HG03175 (cell line): ENCODE data around the gene RET.
A peak's percentile ranks its signal among the peaks of the same experiment; 100 is the strongest.

ENCODE experiments used
- ATAC-seq: cut with Tn5 transposase; IDR thresholded peaks from one replicate; pipeline ENCODE4 v1.9.1; 2021; ENCODE audit warnings: mild to moderate bottlenecking, moderate library complexity; ENCODE audit not compliant: unreplicated experiment

RET gene

DNA sequence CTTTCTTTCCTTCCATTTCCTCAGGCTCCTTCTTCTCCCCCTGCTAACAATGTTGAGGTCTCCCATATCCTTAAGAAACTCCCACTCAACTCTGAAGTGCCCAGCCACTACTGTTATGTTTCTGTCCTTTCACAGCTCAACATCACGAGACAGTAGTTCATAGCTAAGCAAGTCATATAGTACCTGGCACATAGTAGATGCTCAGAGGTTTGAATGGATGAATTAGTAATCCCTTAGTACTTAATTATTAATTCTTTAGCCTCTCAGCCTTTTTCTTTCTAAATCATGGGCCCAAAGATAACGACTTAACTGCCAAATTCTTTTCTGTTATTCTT, 84.0 kb downstream of the RET start:
- ATAC-seq: peak; percentile 89

DNA sequence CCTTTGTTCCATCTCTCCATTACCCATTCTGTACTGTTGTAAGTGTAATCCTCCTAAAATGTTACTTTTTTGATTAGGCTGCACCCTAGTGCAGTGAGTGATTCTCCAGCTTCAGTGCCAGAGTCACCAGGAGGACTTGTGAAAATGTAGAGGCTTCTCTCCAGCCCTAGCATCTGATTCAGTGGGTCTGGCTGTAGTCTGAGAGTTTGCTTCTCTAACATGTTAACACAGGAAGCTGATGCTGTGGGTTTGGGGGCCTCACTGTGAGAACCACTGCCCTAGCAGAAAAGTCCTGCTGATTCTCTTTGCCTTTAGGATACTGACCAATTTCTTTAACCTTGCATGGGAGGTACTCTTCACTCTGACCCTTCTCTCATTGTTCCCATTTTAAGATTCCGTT, 85.7 kb downstream of the RET start:
- no peak for ATAC-seq

DNA sequence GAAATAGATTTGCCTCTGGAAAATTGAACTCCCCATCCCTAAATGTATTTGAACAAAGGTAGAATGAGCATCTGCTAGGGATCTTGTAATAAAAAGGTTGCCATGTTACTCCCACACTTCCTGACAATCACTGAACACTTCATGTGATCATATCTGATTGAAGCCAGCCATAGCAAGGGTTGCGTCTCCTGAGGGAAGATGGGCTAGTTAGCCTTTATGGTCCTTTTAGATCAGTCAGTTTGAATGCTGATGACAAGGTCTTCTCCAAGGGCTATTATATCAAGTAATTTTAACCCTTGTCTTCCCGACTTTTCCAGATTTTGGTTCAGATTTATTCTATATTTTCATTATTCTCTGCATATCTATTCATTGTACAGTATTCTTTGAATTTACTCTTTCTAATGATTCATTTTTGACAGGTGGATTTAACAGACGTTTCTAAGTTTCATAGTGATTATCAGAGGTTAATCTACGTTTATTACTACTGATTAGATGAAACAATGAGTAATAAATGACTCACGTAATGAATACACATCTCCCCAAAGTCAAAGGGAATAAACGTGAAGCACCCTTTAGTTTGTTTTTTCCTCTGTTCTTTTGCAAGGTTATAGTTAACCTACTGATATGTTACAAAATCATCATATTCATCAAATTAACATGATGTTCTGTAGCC, 89.5 kb downstream of the RET start:
- ATAC-seq: no peak

DNA sequence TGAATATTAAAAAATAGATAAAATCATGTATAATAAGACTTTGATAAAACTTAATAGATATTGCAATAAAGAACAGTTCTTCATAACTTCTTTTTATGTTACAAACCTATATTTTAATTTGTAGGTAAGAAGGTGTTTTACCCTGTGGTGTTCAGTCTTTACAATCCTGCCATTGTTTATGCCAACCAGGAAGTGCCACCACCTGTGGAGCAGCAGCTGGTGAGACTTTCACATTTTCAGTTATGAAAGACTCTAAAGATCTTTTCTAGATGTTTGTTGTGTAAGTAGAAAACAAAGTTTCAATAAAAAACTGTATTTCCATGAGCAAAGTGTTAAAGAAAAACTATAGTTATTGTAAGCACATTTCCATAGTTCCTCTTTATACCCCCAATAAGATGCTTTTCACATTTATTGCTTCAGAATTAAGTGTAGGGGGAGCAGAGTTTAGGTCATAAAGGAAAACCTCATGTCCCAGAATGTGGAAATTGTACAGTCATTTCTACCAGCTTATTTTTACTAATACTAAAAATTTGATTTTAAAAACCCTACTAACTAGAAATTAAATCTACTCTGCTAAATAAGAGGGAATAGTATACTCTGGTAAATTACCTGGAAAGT, 90.1 kb downstream of the RET start:
- peak; percentile 64 for ATAC-seq

DNA sequence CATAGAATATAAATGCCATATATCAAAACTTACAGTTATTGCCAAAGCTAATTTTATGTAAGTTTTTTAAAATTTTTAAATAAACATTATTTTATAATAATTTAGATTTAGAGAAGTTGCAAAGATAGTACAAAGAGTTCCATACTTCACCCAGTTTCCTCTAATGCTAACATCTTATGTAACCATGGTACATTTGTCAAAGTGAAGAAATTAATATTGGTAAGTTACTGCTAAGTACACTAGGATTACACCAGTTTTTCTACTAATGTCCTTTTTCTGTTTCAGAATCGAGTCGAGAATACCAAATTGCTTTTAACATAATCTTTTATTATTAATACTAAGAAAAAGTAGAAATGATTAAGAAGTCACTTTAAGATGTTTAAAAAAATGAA, 90.6 kb downstream of the RET start:
- ATAC-seq: no peak

DNA sequence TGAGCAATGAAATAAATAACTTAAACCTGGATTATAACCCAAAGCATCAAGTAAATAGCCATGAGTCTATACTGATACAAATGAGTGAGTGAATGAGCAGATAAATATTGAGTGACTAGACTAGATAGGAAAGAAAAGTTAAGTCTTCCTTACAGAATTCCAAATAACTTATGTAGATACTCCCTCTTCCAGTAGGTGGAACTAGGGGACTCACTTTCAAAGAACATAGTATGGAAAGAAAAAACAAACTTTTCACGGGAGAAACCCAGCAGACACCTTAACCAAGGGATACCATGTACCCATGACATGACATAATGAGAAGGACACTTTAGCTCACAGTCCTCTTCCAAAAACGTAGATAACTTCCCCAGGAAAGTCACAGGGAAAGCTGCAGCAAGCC, 93.6 kb downstream of the RET start:
- ATAC-seq: no peak

DNA sequence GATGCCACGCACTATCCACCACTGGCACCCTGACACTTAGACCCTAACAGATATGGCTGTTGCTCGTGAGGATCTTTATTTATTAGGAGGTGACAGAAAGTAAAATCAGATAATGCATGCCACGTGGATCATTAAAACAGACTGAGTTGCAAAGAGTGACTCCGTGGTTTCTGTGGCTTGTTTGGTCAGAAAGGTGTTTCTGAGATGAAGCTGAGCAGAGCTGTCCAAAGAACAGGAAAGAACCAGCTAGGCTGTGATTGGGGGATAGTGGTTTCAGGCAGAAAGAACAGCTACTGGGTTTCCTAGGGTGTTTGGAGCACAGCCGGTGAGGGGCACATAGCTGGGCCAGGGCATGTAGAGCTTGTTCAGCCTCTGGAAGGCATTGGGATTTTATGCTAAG, 95.8 kb downstream of the RET start:
- ATAC-seq: no peak

DNA sequence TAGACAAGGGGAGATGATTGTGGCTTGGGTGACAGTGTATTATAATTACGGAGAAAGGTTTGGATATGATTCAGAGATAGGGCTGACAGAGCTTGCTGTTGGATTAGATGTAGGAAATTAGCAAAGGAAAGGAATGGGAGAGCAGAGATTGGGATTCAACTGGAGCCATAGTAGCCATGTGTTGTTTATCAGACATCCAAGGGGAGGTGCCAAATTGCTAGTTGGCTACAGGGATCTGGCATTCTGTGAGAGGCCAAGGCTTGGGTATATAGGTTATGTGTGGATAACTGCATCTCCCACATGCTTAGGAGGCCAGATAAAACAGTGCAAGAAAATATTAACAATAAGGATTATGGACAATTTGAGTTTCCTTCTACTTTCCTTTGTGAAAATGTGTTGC, 96.3 kb downstream of the RET start:
- ATAC-seq: no peak

DNA sequence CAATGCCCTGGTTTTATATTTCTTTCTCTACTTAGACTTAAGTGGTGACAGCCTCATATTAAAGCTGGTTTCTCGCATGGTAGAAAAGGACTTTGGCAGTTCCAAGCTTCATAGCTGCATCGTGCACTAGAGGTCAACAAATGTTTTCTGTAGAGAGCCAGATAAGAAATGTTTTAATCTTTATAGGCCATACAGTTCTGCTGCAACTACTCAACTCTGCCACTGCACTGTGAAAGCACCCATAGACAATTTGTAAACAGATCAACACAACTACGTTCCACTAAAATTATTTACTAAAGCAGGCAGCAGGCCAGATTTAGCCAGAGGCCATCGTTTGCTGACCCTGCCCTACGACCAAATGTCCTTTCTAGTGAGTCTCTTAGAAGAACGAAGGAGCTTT, 98.1 kb downstream of the RET start:
- ATAC-seq: no peak

DNA sequence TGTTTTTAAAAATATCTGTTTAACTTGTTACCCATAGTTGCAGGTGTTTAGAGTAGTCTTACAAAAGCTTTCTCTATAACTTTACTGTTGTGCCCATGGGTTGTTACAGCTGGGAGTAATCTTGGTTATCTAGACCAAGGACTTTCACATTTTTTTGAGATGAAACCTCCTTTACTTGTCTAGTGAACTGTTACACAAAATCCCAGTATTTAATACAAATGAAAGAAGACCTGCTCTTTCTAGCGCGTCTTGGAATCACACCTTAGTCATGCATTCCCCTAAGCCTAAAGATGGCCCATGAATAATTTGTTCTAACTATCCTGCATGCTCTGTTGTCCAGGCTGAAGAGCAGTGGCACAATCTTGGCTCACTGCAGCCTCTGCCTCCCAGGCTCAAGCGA, 99.4 kb downstream of the RET start:
- ATAC-seq: no peak

DNA sequence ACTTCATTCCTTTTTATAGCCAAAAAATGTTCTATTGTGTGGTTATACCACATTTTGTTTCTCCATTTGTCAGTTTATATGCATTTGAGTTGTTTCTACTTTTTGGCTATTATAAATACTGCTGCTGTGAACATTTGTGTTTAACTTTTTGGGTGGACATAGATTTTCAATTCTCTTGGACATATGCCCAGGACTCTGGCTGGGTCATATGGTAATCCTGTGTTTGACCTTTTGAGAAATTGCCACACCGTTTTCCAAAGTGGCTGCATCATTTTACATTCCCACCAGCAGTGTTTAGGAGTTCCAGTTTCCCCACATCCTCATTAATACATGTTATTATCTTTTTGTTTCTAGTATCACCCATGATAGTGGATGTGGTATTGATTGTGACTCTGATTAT, 100.7 kb downstream of the RET start:
- no peak for ATAC-seq
